GM12872 (cell line): Measurements from ENCODE around the gene HMCN1.

Experiments
- CTCF ChIP-seq: IDR thresholded peaks from 3 replicates; pipeline ENCODE4 v1.5.1; 2011; ENCODE audit warnings: low read depth, mild to moderate bottlenecking, low read length, moderate library complexity; ENCODE audit not compliant: insufficient read depth

Gene HMCN1

DNA sequence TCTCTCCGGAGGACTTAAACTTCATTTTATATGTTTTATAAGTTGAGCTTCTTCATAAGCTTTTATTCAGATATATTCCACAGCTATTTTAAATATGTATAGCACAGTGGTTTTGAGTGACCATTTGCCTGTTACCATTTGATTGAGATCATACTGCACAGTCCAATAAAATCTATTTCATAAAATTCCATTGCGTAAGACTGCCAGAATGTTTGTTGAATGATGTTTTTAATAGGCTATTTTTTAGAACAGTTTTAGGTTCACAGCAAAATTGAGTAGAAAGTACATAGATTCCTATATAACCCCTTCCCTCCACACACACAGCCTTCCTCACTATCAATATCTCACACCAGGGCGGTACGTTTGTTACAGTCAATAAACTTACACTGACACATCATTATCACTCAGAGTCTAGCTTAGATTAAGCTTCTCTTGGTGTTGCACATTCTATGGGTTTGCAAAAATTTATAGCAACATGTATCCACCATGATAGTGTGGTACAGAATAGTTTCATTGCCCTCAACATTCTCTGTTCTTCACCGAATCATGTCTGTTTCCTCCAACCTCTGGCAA, 433.0 kb downstream of the HMCN1 start:
- no peak for TF ChIP-seq CTCF

DNA sequence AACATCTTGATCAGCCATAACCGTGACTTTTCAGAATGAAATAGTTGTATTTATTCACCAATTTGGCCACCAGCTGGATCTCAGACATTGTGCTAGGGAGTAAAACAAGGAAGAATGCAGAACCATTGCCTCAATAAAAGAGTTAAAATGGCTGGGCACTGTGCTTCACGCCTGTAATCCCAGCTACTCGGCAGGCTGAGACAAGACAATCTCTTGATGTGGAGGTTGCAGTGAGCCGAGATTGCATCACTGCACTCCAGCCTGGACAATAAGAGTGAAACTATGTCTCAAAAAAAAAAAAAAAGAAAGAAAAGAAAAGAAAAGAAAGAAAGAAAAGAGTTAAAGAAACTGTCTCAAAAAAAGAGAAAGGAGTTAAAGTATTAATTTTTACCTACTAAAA, 441.4 kb downstream of the HMCN1 start:
- no peak for TF ChIP-seq CTCF

- no peak for TF ChIP-seq CTCF
Measured at GRCh38 chr1:186178426-186179043, 444.3 kb downstream of the HMCN1 start.

DNA sequence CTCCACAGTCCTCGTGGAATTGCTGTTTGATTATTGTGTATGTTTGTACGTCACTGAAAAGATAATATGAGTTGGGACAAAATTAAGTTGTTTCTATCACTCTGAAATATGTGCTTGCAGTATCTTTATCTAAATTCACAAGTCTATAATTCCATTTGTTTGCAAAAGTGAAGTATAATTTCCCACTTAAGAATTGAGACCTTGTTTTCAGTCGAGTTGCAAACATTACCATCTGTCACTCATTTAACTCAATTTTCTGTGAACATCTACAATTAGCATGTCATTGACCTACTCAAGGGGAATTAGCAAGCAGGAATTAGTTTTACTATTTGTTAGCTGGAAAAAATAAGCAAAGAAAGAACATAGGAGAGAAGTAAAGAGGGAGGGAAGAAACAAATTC, 445.0 kb downstream of the HMCN1 start:
- no peak for TF ChIP-seq CTCF

DNA sequence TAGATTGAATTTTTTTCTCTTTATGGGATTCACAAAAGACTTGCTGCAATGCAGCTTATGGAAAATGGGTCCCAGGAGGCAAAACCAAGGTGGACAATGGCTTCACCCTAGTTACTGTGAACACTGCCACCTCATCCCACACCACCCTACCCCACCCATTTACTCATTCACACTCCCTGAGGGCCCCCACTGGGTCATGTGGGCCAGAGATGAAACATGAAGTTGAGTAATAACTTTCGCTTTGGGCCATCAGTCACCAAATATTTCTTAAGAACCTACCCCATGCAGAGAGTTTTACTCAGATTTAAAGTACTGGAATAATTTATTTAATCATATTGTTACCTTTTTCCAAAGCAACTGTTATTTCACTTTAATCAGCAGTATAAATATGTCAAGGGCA, 449.0 kb downstream of the HMCN1 start:
- no peak for TF ChIP-seq CTCF

GRCh38 chr1:186183970-186184628, 449.9 kb downstream of the HMCN1 start:
- no peak for TF ChIP-seq CTCF

DNA sequence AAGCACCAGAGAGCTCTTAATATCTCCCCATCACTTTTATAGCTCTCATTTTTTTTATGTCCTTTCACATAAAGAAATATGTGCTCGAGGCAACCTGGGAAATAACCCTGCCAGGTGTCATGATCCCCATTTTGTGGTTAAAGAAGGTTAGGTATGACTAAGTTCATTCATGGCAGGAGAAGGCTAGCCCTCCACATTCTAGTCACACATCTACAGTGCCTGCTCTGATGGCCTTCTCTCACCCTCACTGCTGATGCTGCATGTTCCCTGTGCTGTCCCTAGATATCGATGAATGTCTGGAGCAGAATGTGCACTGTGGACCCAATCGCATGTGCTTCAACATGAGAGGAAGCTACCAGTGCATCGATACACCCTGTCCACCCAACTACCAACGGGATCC, 453.4 kb downstream of the HMCN1 start:
- TF ChIP-seq CTCF: no peak
